ENCODE results near the gene MOB1B. TPM values are rescaled to one million over a fixed set of nuclear protein-coding genes. Genes with fewer than 3 reads are reported as not detected.

MOB1B gene
- total and polyA plus RNA-seq, 2 of the 13 experiments (the other 11 are each of a cell fraction or from before 2014, with no cell fraction given) = 3.9 to 4.0 TPM

GRCh38 chr4:70932984-70933383, 30.8 kb downstream of the MOB1B start (continued):
- no peak for TF ChIP-seq ARID5B (CRISPR knock-in tag; IDR thresholded peaks at IDR 0.05)
- TF ChIP-seq TCF12 (IDR thresholded peaks at IDR 0.05) = no peak
- no peak for TF ChIP-seq TCF12 (CRISPR knock-in tag; IDR thresholded peaks at IDR 0.05)
- no peak for TF ChIP-seq MIER2 (CRISPR knock-in tag; IDR thresholded peaks at IDR 0.05)

GRCh38 chr4:70935038-70935695, 33.0 kb downstream of the MOB1B start:
- ATAC-seq (no peak), FAIRE-seq (no peak), DNase-seq (ENCODE audit: low spot score) (no peak)
- ChIA-PET POLR2A (no interaction called here), CTCF (ENCODE audit: low intra/inter-chr PET ratio, low total read pairs) (no interaction called here)
- Histone ChIP-seq H2AFZ (ENCODE audit: low read length) (no peak overlapping the region), H3K9me3 (ENCODE audit: low read length) (no peaks in the 10 kb centered on the region), H3K27ac (ENCODE audit: extremely low read length, insufficient read depth, low read length) (no peak overlapping the region), H4K20me1 (ENCODE audit: insufficient read depth, low read length) (no peaks in the 10 kb centered on the region; the same call in 1 of the 2 replicates), H3K4me3 (replicated peaks in 1 of 3; ENCODE audit: insufficient read depth in 1 of 3, low read depth in 2 of 3, low read length in 3 of 3) (no peak overlapping the region), H3K79me2 (ENCODE audit: insufficient read depth, low read length) (peaks cover 15% of the 10 kb centered on the region), H3K4me2 (ENCODE audit: low read depth, low read length) (no peak overlapping the region), H3K27me3 (ENCODE audit: control insufficient read depth in 1 of 2, insufficient read depth in 2 of 2, low read length in 2 of 2) (no peaks in the 10 kb centered on the region), H3K9ac (ENCODE audit: insufficient read depth, low read depth, low read length) (no peak overlapping the region), H3K4me1 (ENCODE audit: insufficient read depth, low read length) (no peaks in the 10 kb centered on the region), H3K36me3 (replicated peaks in 1 of 2; ENCODE audit: control insufficient read depth in 1 of 2, insufficient read depth in 2 of 2, low read length in 2 of 2) (no peaks in the 10 kb centered on the region)
- intact Hi-C loops (cut with micrococcal nuclease; ENCODE audit: unreplicated experiment) = no loop called here
- no TSS peak for BruUV-seq (replicated peaks)
- 98% methylated on average over 7 of the region's 7 CpGs for WGBS (ENCODE audit: low lambda C conversion rate)
- TF ChIP-seq SP4 (CRISPR knock-in tag; IDR thresholded peaks at IDR 0.05) (no peak), ZNF264 (CRISPR knock-in tag; IDR thresholded peaks at IDR 0.05) (no peak)
- in situ Hi-C loops (cut with HindIII; ENCODE audit: extremely low pct_ligation_motif_present, low pct_unique_long_range_greater_than_20kb) = no loop called here
